Natural killer cell treated with Interleukin-12 subunit alpha and Interleukin-12 subunit beta and Interleukin-15 and Interleukin-18, amount 100 ng/mL, for 72 hours (primary cell): ENCODE data around the gene C2orf78. TPM values are rescaled to one million over a fixed set of nuclear protein-coding genes. Genes with fewer than 3 reads are reported as not detected.
A peak's percentile ranks its signal among the peaks of the same experiment; 100 is the strongest.

Source experiments
- ATAC-seq, 2 donors: fragments of 150-1000 bp; cut with Tn5 transposase in 1 of 2; sonication (Bioruptor Pico), chemical (Tn5 transposase) in 1 of 2; 2 replicates each; pipeline ENCODE4 v1.10.0; 2021
- DNase-seq: peaks from one replicate; pipeline ENCODE4 v3.0.0; 2022; ENCODE audit warnings: low spot score
- H3K27ac Mint-ChIP-seq, 2 donors: 1 replicate in 1 of 2; 2 replicates in 1 of 2; pipeline ENCODE4 v1.8.0; 2022; ENCODE audit warnings: mixed read lengths in 2 of 2, mild to moderate bottlenecking in 1 of 2, moderate library complexity in 1 of 2
- H3K27me3 Mint-ChIP-seq, 2 donors: 1 replicate in 1 of 2; 2 replicates in 1 of 2; pipeline ENCODE4 v1.8.0; 2022; ENCODE audit warnings: mixed read lengths in 2 of 2
- H3K36me3 Mint-ChIP-seq: one replicate; pipeline ENCODE4 v1.8.0; 2022; ENCODE audit warnings: mixed read lengths
- H3K4me1 Mint-ChIP-seq, 2 donors: 1 replicate in 1 of 2; 2 replicates in 1 of 2; pipeline ENCODE4 v1.8.0; 2022; ENCODE audit warnings: low read depth in 2 of 2, mixed read lengths in 2 of 2, mild to moderate bottlenecking in 1 of 2
- H3K4me3 Mint-ChIP-seq: one replicate; pipeline ENCODE4 v1.8.0; 2022; ENCODE audit warnings: mixed read lengths
- H3K9me3 Mint-ChIP-seq: 2 replicates; pipeline ENCODE4 v1.8.0; 2022; ENCODE audit warnings: mixed read lengths
- total RNA-seq, 2 donors: library from RNA; stranded (reverse); gene quantifications; one replicate each; pipeline ENCODE4 v1.2.3, GENCODE V29; 2022

C2orf78 gene
- total RNA-seq, 2 donors from 2014 or later: not detected

DNA sequence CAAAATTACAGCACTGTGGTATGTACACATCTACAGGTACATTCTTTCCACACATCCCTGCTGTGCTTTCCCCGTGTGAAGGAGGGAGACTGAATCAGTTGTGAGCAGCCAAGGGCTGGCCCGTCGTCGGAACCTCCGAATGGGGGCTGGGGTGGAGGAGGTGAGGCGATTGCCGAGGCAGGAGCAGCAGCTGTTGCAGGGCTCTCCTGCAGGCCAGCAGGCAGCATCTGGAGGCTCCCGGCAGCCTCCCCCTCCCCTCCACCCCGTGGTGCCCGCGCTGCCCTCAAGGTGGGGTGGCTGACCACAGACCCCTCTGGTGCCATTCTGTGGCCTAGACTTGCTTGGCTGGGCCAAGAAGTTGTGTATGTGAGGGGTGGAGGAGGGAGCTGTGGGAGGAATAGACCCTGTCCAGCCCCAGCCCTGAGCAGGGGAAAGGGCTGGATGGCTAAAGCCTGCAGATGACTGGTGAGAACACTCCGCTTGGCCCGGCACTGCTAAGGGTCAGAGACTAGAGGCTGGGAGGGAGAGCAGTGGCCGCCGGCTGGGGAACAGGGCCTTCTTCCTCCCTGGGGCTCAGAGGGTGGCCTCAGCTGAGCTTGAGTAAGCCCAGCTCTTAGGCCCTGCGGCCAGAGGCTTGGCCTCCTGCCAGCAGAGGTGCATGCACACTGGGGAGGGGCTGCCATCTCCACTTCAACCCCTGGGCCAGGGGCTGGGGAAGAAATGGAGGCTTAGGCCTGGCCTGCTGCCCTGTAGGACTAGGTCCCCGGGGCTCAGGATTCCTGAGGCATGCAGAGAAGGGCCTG is 52.4 kb downstream of the C2orf78 start:
- H3K4me3 Mint-ChIP-seq: no peak overlapping the region
- H3K27me3 Mint-ChIP-seq: no peaks in the 10 kb centered on the region
- ATAC-seq: peak; percentile 36 to 48
- H3K9me3 Mint-ChIP-seq: peaks cover 4% of the 10 kb centered on the region
- H3K4me1 Mint-ChIP-seq: peaks cover 30 to 40% of the 10 kb centered on the region in 2 donors
- H3K27ac Mint-ChIP-seq: no peak overlapping the region
- H3K36me3 Mint-ChIP-seq: peaks cover 23% of the 10 kb centered on the region
- no peak for DNase-seq

DNA sequence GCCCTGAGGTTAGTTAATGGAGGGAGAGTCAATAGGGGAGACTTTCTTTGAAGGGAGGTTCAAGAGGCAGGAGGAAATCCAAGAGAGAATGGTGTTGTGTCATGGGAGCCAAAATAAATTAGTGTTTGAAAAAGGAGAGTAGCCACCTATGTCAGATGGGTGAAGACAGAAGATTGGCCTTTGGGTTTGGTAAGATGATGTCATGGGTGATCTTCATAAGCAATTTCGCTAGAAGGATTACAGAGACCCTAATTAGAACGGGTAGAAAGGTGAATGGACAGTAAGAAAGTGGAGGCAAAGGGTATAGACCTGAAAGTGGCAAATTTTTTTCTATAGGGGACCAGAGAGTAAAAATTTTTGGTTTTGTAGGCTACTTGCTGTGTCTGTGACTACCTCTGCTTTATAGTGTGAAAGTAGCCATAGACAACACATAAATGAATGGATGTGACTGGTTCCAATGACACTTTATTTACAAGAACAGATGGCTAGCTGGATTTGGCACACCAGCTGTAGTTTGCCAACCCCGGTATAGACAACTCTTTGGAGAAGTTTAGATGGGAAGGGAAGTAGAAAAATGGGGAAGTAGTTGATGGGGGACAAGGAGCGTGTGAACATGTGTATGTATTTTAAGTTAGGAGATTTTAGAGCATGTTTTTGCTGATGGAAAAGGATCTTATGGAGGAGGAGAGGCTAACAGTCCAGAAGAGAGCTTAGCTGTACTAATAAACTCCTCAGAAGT is 54.0 kb downstream of the C2orf78 start:
- no peaks in the 10 kb centered on the region for H3K27me3 Mint-ChIP-seq
- DNase-seq (no peak), ATAC-seq (no peak)
- H3K36me3 Mint-ChIP-seq: peaks cover 16% of the 10 kb centered on the region
- no peak overlapping the region for H3K4me3 Mint-ChIP-seq
- H3K9me3 Mint-ChIP-seq: no peaks in the 10 kb centered on the region
- peaks cover 27 to 34% of the 10 kb centered on the region in 2 donors for H3K4me1 Mint-ChIP-seq
- H3K27ac Mint-ChIP-seq: peak overlapping the region; percentile 2 to 10

DNA sequence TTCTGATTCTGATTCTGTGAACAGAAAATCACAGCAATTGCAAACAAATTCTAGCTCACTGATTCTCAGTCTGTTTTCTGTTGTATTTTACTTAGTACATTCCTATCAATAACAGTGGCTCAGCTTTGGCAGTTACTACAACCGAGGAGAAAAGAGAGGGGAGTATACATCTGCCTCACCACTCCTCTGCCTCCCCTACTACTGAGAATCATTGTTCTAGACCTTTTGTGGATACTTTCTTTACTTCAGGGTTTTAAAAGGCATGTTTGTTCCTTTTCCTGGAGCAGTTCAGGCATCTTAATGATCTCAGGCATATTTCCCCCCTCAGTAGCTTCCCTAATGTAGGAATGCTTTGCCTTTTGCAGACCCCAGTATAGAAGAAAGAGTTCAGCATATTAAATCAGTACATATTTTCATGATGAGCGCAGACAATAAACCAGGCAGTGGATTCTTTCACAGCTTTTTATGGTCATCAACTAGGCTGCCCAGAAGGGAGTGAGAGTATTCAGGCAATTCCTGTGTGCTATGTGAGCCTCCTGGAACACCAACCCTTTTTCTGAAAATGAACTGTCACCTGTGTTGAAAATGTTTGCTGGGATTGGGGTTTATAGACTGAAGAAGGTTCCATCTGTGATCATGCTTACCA is 55.0 kb downstream of the C2orf78 start:
- peak overlapping the region in 1 of 2 donors; percentile 10 for H3K27ac Mint-ChIP-seq
- H3K36me3 Mint-ChIP-seq: peaks cover 16% of the 10 kb centered on the region
- no peaks in the 10 kb centered on the region for H3K9me3 Mint-ChIP-seq
- H3K27me3 Mint-ChIP-seq: no peaks in the 10 kb centered on the region
- H3K4me3 Mint-ChIP-seq: no peak overlapping the region
- no peak for DNase-seq
- no peak for ATAC-seq
- peaks cover 27 to 35% of the 10 kb centered on the region in 2 donors for H3K4me1 Mint-ChIP-seq

DNA sequence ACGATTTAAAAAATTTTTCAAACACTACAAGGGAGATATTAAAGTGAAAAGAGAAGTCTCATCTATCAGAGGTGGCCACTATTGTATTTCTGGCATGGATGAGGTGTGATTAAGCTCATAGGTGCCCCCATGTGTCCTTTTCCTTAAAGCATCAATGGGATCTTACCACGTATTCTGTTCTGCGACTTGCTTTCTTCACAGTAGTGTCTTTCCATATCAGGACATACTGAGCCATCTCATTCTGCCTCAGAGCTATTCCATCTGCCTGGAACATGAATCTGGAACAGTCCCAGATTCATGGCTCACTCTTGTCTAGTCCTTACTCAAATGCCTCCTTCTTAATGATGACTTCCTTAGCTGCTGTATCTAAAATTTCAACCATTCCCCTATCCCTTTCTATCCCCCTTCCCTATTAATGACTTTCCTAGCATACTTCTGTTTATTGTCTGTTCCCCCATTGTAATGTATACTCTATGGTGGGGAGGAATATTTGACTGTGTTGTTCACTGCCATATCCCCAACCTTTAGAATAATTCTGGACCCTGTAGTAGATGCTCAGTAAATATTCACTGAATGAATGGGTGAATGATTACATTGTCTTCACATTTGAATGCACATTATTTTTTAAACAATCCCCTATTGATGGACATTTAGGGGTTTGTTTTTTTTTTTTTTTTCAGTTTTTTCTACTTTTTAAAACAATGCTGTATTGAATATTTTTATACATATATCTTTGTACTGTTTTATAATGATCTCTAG is 55.8 kb downstream of the C2orf78 start:
- Mint-ChIP-seq H3K36me3 (peaks cover 12% of the 10 kb centered on the region), H3K4me3 (no peak overlapping the region), H3K4me1 (peaks cover 22 to 35% of the 10 kb centered on the region in 2 donors), H3K27ac (no peak overlapping the region), H3K27me3 (no peaks in the 10 kb centered on the region), H3K9me3 (no peaks in the 10 kb centered on the region)
- DNase-seq (no peak), ATAC-seq (no peak)

DNA sequence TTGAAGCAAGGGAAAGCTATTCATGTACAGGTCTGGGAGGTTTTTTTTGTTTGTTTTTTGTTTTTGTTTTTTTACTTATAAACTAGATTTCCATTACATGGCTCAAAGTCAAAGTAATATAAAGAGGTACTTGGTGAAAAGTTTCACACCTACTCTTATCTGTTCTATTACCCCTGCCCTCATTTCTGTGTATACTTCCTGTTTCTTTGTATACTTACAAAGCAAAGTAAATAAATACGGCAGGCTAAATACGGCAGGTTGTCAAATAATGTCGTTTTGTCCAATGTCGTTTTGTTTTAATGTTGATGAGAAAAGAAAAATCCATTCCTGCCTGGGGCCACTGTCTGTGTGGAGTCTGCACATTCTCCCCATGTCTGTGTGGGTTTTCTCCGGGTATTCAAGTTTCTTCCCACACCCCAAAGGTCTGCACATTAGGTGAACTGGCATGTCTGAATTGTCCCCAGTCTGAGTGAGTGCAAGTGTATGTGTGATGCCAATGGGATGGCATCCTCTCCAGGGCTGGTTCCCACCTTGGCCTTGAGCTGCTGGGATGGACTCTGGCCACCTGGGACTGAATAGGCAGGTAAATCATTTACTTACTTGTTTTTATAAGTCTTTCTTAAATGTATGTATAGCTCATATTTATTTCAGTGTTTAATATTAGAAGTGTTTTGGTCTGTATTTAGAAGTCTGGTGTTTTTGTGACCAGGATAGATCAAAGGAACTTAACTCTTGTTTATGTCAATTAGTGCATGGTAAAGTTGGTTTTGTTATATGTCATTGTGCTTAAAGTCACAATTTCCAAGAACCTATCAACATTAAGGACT is 58.1 kb downstream of the C2orf78 start:
- Mint-ChIP-seq H3K27me3 (no peaks in the 10 kb centered on the region), H3K4me3 (no peak overlapping the region), H3K9me3 (no peaks in the 10 kb centered on the region), H3K4me1 (peaks cover 22 to 34% of the 10 kb centered on the region in 2 donors), H3K36me3 (peaks cover 16% of the 10 kb centered on the region), H3K27ac (peak overlapping the region in 1 of 2 donors; percentile 60)
- DNase-seq: no peak
- ATAC-seq: no peak

DNA sequence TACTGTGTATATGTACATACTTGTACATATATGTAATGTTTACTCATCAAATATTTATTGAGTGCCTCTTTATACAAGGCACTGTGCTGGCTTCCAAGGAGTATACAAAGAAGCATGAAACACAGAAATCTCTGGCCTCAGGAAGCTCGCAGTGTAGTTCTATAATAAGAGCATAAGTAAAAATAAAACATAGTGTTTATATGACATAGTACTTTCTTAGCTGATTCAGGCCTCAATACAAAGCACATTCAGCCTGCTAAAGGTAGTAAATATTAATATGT is 58.7 kb downstream of the C2orf78 start:
- Mint-ChIP-seq H3K27ac (peak overlapping the region in 1 of 2 donors; percentile 60), H3K9me3 (no peaks in the 10 kb centered on the region), H3K4me1 (peaks cover 22 to 32% of the 10 kb centered on the region in 2 donors), H3K27me3 (no peaks in the 10 kb centered on the region), H3K36me3 (peaks cover 18% of the 10 kb centered on the region), H3K4me3 (no peak overlapping the region)
- ATAC-seq (no peak), DNase-seq (no peak)

DNA sequence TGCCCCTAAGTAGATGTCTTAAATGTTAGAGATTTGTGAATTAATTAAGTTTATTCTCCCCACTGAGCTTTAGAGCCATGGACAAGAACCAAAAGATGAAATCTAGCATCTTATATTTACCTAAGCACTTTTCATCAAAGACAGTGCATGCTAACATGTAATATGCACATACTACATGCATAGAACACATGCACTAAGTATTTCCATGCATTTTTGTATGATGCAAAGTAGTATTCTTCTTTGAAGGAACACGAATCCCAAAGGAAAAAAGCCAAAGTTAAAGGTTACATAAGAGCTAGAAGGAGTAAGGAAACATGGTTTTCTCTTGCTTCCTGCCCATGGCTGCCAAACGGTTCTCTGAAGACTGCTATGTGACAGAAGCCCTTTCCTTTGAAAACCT is 60.1 kb downstream of the C2orf78 start:
- H3K27me3 Mint-ChIP-seq: no peaks in the 10 kb centered on the region
- peaks cover 18% of the 10 kb centered on the region for H3K36me3 Mint-ChIP-seq
- DNase-seq: no peak
- H3K9me3 Mint-ChIP-seq: no peaks in the 10 kb centered on the region
- no peak for ATAC-seq
- no peak overlapping the region for H3K4me3 Mint-ChIP-seq
- H3K27ac Mint-ChIP-seq: peak overlapping the region in 1 of 2 donors; percentile 57
- peaks cover 16 to 24% of the 10 kb centered on the region in 2 donors for H3K4me1 Mint-ChIP-seq

DNA sequence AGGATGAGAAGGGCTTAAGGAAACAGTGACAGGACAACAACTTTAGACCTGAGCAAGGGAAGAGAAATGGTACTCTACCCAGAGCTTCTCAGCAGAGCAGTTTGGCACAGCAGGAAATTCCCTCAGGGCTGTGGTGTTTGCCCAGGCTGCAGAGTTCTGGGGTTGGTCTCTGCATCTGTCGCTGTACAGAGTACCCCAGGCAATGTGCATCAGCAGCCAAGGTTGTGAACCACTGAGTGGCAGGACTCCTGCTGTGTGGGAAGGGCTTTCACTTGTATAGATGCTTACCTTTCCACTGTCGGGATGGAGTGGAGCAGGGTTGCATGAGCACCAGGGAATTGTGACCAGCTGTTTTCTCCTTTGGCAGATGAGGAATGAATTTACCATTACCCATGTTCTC is 66.0 kb downstream of the C2orf78 start:
- H3K4me1 Mint-ChIP-seq: peaks cover 0 to 15% of the 10 kb centered on the region in 2 donors
- H3K4me3 Mint-ChIP-seq: no peak overlapping the region
- peaks cover 16% of the 10 kb centered on the region for H3K36me3 Mint-ChIP-seq
- DNase-seq (no peak), ATAC-seq (peak; percentile 46 to 66)
- no peaks in the 10 kb centered on the region for H3K27me3 Mint-ChIP-seq
- H3K9me3 Mint-ChIP-seq: no peaks in the 10 kb centered on the region
- H3K27ac Mint-ChIP-seq: peak overlapping the region in 1 of 2 donors; percentile 84

DNA sequence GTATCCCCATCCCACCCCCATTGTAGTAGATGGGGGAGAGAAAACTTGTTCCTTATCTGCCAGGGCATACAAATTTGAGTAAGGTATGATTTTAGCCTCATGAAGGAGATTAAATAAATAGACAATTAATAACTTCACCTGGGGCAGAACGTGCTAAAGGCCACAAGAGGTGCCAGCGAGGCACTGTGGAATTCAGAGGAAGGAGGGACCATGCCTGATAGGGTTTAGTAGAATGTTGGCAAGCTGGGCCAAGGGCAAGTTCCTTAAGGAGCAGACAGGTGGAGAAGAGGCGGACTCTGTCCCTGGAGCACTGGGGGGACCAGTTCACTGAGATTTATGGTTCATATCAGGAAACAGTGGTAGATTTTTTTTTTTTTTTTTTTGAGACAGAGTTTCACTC is 67.3 kb downstream of the C2orf78 start:
- H3K27ac Mint-ChIP-seq: no peak overlapping the region
- peaks cover 3 to 25% of the 10 kb centered on the region in 2 donors for H3K4me1 Mint-ChIP-seq
- DNase-seq: no peak
- H3K27me3 Mint-ChIP-seq: no peaks in the 10 kb centered on the region
- no peak for ATAC-seq
- no peaks in the 10 kb centered on the region for H3K9me3 Mint-ChIP-seq
- H3K36me3 Mint-ChIP-seq: peaks cover 22% of the 10 kb centered on the region
- H3K4me3 Mint-ChIP-seq: no peak overlapping the region

DNA sequence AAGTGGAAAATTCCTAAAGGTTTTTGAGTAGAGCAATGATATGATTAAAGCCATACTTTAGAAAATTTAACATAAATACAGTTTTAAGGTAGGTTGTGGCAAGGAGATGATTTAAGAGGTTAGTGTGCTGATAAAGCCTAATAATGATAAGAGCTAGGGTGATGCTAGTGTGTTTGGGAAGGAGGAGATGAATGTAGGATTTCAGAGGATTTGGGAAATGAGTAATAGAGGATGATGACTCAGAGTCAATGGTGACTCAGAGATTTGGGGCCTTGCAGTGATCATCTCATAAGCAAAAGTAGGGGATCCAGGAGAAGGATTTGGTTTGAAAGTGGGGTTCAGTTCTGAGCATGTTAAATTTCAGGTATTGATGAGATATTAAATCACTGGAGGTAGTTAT is 68.0 kb downstream of the C2orf78 start:
- no peaks in the 10 kb centered on the region for H3K9me3 Mint-ChIP-seq
- ATAC-seq (peak in 1 of 2 donors; percentile 71), DNase-seq (no peak)
- peaks cover 21% of the 10 kb centered on the region for H3K36me3 Mint-ChIP-seq
- peaks cover 10 to 32% of the 10 kb centered on the region in 2 donors for H3K4me1 Mint-ChIP-seq
- no peak overlapping the region for H3K4me3 Mint-ChIP-seq
- H3K27ac Mint-ChIP-seq: no peak overlapping the region
- H3K27me3 Mint-ChIP-seq: no peaks in the 10 kb centered on the region

DNA sequence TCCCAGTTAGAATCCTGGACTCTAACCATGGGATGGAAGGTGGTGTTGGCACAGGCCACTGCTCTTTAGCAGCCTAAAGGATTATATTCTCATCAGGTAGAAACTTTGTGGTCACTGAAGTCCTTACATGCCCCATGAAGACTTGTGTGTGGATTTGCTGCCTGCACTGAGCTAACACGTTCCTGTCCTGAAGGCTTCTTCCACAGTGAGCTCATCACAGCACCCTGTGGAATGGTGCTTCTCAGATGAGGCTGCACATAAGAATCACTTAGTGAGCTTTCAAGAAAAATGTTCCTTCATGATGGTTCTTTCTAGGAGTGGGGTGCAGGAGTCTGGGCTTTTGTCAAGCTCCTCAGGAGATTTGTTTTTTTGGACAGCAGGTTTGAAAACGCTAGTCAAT is 71.5 kb downstream of the C2orf78 start:
- DNase-seq (no peak), ATAC-seq (no peak)
- Mint-ChIP-seq H3K9me3 (no peaks in the 10 kb centered on the region), H3K4me1 (peaks cover 33 to 39% of the 10 kb centered on the region in 2 donors), H3K27ac (peak overlapping the region in 1 of 2 donors; percentile 89), H3K4me3 (no peak overlapping the region), H3K36me3 (peaks cover 20% of the 10 kb centered on the region), H3K27me3 (no peaks in the 10 kb centered on the region)

DNA sequence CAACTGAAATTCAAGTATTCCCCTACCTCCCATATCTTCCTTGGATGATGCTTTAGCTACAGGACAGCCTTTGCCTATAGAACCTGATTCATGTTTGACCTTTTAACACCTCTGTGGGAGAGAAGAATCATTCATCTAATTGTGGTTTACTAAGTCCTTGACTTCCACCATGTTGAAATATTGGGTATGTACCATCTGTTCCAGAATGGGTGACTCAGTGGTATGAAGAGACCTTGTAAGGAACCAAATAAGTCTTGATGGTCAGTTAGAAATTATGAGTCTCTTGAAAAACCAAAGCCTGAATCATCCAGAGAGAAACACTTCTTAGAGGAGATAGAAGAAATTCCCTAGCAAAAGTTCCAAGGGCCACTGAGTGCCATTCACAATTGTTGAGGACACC is 72.2 kb downstream of the C2orf78 start:
- DNase-seq: no peak
- H3K4me3 Mint-ChIP-seq: no peak overlapping the region
- ATAC-seq: peak; percentile 62 to 64
- H3K27ac Mint-ChIP-seq: peak overlapping the region; percentile 38 to 89
- H3K36me3 Mint-ChIP-seq: peaks cover 24% of the 10 kb centered on the region
- peaks cover 33 to 41% of the 10 kb centered on the region in 2 donors for H3K4me1 Mint-ChIP-seq
- no peaks in the 10 kb centered on the region for H3K27me3 Mint-ChIP-seq
- no peaks in the 10 kb centered on the region for H3K9me3 Mint-ChIP-seq
